Activated effector memory CD4-positive, alpha-beta T cell treated with anti-CD3 and anti-CD28 coated beads, Interleukin-2, amount 50 U/mL, for 16 hours (primary cell): ENCODE data around the gene TPH2.

Experiments
- DNase-seq: peaks from one replicate; pipeline ENCODE4 v3.0.0-alpha.2; 2020

The TPH2 gene

DNA sequence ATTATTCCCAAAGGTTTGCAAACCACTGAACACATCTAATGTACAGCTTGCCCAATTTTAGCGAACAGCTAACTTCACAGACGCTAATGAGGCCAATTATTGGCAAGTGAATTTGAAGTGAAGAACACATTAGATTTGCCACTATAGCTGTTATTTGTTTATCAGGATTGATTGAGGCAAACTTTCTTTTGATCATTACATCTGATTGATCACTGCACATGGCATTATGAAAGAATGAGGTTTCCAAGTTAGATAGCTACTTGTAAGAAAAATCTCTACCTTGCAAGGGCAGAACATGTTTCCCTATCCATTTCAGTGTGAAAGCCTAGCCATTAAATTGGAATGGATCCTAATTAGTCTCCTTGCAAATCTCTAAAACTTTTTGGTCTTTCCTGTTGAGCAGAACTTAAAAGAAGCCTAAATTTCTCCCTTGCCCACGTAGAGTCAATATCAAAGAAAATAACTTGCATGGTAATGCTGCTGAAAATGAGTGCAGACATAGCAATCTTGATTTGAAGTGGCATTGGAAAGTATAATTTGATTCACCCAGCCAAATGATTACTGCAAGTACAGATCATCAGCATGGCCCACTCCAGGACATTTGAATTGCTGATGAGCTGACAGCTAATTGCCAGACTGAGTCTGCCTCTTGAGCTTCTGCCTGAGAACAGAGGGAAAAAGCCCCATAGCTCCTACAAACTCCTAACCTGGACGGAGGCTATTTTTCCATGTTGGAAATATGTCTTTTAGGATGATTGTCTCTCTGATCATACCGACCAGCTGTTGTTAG is 98.6 kb downstream of the TPH2 start:
- DNase-seq: no peak

DNA sequence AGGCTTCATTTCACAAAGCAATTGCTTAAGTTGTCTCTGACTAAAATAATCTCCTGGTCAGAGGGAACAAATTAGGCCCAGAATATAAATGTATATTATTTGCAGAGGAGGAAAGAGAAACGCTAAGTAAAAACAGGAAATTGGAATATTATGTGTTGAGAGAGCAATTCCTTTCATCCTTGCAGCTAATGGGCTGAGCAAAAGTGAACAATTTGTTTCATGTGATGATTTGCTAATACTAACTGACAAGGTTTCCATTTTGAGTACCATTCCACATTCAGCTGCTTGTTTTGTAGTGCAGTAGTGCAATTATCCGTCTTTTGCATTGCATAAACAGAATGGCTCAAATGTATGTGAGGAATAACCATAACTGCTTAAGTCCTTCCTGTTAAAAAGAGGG is 103.2 kb downstream of the TPH2 start:
- no peak for DNase-seq

DNA sequence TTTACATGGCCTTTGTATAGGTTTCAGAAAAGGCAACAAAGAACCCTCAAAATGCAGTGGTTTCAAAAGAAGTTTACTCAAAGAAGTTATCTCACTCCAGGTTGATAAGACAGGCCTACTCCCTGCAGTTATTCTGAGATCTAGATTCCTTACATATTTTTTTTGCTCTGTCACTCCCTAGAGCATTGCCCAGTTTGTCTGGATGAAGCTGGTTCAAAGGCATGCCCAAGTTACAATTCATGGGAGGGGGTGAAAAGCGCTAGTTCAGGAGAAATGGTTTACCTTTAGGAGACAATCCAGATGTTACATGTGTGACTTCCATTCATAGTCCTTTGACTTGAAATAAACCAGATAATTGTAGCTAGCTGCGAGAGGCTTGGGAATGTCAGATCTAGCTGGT is 115.0 kb downstream of the TPH2 start:
- DNase-seq: no peak

DNA sequence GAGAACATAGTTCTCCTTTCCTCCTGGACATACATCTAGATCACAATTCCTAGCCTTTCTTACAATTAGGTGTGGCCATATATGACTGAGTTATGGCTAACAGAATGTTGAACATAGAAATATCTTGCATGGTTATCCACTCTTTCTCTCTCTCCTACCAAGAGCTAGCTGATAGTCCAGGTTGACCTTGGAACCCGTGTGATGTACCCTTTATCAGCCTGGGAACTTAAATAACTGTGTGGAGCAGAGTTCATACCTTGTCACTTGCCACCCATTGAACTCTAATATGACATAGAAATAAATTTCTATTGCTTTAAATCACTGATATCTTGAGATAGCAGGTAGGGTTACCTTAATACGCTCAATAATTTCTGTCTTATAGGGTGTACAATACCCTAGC is 115.9 kb downstream of the TPH2 start:
- DNase-seq: no peak

DNA sequence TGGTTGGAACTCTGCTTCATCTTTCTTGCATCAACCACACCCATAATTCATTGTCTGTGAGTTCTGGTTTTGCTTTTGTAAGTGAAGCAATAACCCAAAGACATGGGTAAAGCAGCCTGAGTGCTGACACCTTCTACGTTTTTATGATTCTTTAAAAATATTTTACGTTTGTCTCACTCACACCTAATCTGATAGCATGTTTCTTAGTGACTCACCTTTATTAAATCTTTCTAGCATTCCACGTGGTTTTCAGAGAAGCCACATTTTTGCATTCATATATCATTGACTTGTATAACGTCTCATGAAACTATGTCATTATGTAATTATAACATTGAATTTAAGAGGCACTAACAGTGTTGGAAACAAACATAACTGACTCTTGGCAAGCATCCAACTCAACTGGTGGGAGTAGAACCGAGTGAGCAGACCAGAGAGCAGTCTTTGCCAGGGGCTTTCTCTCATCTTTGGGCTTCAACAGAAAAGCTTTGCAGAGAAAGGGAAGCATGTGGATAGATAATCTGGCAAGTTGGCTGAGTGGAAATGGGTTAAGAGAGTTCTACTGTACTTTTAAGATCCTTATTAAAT is 118.8 kb downstream of the TPH2 start:
- DNase-seq: no peak

DNA sequence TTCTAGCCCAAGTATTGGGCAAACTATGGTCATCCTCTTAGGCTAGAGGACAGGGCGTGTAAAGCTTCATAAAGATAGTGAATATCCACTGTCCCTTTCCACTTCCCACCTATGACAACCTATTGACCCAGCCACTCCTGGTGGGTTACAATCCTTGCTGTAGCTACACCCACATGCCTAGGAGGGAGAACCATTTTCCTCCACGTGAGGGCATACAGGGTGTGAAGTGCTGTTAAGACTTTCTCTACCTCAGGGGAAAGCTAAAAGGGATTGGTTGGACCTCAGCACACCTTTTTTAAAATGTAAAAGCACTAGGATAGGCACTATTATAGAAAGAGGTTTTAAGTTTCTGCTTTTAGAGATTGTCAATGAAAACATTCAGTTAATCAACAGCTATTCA is 124.4 kb downstream of the TPH2 start:
- DNase-seq: no peak

DNA sequence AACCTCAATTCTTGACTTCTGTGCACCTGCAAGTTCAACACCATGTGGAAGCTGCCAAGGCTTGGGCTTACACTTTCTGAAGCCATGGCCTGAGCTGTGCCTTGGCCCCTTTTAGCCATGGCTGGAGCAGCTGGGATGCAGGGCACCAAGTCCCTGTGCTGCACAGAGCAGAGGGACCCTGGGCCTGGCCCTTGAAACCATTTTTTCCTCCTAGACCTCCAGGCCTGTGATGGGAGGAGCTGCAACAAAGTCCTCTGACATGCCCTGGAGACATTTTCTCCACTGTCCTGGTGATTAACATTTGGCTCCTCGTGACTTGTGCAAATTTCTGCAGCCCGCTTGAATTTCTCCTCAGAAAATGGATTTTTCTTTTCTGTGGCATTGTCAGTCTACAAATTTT is 132.4 kb downstream of the TPH2 start:
- no peak for DNase-seq

DNA sequence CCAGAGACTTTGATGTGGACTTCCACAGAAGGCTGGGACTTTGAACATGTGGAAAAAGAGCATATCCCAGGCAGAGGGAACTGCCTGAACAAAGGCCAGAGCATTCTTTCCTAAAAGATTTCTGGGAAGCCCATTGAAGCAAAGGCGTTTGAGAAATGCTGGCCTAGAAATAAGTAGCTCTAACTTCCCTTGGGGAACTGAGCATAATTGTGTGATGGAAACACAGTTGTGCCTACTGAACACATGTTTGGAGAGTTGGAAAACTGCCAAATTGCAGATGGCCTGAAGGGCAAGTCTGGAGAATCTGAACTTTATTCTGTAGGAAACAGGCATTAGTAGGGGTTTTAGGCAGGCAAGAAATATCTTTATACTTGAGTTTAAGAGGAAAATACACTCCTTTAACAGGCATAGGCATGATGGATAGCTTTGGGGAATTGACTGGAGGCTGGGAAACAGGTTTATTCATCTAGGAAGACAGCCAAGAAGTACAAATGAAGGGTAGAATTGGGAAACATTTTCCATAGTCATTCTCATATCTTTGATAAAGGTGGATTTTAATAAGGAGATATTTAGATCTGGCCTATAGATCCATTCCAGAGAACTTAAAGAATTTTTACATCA is 134.1 kb downstream of the TPH2 start:
- no peak for DNase-seq

DNA sequence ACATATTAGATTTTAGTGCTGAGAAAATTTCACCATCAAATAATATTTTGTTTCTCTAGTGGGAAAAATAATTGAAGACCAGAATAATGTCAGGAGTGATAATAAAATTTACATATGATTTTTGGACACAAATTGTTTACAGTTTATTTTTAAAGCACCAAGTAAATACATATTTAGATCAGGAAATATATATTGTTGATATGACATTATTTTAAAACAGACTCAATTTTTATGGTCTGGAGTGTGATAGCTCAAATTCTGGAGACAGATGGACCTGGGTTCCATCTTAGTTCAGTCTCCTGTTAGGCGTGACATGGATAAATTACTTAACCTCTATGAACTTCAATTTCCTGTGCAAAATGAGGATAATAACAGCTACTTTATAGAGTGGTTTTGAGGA is 135.4 kb downstream of the TPH2 start:
- DNase-seq: no peak

DNA sequence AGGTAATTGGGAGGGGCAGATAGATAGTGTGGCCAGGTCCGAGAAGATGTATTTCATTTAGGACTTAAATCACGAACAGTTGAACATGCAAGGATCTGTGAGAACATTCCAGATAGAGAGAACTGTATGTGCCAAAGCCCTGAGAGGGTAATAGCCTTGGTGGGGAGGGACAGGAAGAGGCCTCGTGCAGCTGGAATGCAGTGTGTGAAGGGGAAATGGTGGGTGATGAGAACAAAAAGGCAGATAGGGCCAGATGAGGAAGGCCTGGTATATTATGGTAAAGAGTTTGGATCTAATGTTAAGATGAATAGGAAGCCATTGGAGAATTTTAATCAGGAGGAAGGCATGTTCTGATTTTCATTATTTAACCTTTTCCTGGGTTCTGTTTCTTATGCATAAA is 136.3 kb downstream of the TPH2 start:
- DNase-seq: no peak

DNA sequence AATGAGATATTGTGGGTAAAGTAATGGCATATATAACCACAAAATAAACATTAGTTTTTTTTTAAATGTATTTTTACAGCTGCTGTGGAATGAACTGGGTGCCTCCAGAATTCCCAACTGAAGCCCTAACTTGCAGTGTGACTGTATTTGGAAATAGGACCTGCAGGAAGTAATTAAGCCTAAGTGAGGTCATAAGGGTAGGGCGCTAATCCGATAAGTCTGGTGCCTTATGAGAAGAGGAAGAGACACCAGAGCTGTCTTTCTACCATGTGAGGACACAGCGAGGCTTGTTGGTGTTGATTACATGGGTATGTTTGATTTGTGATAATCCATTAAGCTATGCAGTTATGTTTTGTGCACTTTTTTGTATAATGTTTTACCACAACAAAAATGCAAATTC is 136.8 kb downstream of the TPH2 start:
- DNase-seq: no peak

DNA sequence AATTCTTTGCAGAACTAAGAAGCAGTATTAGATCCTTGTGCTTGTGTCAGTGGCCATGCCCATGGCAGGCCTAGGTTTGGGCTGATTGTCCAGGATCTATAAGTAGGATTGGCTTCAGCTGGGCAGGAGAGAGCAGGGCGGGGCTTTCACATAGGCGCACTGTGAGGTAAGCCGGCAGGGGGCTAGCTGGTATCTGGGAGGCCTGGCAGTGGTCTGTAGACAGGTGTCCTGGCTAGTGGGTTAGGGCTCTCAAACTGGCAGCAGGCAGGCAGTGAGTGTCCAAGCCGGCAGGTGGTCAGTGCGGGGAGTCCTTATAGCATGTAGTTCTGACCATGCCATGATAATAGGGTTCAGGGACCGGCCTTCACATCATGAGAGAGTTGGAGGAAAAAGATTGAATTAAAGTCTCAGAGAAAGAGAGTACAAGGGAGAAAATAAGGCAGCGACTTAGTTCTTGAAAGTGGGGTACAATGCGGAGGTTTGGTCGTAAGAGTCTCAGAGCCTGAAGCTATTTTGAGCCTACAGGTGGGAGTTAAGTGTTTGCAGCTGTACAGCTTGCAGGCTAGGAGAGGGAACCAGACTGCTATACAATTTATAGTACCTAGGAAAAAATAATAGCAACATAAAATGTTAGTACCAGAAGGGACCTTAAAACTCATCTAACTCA is 137.4 kb downstream of the TPH2 start:
- no peak for DNase-seq

DNA sequence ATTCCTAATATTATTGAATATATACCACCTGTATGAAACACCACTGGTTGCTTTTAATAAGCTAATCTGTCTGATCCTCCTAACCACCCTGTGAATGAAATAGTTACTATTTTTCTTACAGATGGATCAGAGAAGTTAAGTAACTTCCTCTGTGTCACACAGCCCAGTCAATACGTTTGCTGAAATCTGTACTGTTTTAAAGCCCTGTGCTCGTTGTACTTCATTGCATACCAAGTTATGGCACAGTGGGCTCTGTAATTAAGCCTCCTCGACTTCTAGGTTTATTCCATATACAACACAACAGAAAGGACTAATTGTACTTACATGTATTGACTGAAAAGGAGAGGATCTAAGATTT is 137.9 kb downstream of the TPH2 start:
- DNase-seq: no peak

DNA sequence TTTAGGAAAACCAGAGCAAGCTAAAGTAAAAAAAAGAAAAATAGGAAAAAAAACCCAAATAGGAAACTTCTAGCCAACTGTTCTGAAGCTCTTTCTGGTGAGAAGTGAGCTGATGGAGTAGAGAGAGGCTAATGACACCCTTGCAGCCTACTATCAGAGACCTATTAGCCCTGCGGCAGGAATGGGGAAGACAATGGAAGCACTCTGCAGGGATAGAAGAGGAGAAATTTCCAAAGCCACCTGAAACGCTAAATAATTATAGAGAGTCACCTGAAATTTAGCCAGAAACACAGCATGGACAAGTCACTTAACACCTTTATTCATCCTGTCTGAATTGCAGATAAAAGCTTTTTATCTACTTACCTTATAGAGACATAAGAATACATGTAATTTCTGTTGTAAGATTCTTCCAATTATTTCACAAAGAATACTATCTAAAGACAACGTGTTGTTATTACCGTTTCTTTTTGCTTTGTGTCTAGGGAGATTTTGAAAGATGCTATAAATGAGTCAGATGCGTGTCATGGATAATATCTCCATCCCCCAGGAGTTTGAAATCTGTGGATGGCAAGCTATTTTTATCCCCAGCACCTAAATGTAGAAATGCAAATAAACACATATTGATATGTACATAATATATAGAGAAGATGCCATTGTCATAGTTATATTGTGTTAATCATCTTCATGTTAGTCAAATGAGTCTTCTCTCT is 138.6 kb downstream of the TPH2 start:
- DNase-seq: no peak

DNA sequence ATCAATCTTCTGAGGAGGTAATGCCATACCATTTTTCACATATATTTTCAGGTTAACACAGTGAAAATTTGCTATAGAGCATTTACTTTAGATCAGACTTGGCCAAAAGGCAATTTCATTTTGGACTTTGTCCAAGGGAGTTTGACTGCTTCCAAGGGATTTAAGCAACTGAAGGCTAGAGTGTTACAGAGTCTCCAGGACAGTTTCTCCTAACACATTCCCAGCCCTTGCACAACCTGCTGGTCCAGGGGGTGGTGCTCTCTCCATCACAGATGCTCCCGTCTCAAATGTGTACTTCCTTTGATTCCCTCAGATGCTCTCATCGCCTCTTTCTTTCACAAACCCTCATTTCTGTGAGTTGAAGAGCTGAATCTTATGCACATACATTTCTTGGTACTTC is 143.1 kb downstream of the TPH2 start:
- no peak for DNase-seq
